HG03575 (cell line): Measurements from ENCODE around the gene ADTRP.

Source experiments
- ATAC-seq: cut with Tn5 transposase; IDR thresholded peaks from one replicate; pipeline ENCODE4 v1.9.1; 2021; ENCODE audit not compliant: unreplicated experiment, insufficient number of reproducible peaks, low FRiP score; ENCODE audit errors: extremely low read depth

Gene ADTRP

GRCh38 chr6:11763460-11764249, 14.9 kb downstream of the ADTRP start:
- ATAC-seq = no peak

DNA sequence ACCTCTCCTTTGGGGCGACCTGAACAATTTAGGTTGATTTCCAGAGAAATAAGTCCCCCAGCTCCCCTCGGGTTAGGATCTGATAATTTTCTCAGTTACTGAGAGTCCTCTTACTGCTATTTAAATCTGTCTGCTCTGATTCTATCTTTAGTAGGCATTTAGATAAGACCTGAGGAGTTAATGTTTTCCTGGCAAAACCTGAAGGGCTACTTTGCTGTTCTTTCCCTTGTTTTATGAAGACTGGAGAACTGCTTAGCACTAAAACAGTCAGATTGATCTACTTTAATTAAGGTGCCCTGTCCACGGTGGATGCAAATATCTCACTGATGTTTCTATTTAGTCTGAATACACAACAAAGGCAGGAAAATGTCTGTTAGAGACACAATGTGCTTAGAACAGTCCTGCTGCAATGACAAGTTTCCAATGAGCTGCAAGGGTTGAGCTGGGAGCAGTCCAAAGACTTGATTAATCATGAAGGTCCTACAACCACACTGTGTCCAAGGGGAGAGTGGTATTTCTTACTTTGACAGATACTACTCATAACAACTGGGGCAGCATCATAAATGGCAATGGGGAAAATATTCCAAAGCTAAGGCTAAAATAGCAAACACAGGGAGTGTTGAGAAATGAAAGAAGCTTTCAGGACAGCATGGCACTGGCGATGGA, 15.7 kb downstream of the ADTRP start:
- no peak for ATAC-seq

DNA sequence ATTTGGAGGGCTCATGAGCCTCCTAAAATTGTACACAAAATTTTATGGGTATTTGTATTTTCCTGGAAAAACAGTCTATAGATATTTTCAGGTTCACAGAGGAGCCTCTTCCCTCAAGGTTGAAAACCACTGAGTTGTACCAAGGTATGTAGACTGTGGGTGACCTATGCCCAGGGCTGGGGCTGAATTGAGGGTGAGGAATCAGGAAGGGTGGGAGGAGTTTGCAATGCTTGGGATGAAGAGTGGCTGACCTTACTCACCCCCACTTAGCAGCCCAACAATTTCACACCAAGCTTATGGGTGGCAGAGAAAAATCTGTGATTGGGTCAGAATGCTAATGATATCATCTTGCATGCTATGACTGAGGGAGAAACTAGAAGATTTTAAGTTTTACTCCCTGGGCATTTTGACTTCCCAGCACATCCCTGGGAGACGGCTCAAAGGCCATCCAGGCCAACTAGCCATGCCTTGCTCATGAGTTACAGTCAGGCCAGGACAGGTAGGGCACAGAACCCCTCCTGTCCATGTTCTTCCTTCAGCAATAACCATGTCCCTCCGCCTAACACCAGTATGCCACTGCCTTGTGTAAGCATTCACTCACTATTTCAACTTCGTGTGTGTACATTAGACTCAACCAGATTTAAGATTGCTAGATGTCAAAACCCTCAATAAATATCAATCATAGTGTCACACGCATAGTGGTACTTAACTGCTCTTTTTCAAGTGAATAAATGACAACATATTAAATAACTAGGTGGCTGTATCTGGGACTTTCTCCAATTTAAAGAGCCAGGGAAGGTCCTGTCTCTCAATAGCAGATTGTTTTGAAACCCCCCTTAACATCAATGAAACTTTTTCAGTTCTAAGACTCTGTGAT, 16.6 kb downstream of the ADTRP start:
- ATAC-seq = no peak

- no peak for ATAC-seq
These were observed 18.6 kb downstream of the ADTRP start for GRCh38 chr6:11760015-11760473.

GRCh38 chr6:11758878-11759277, 19.7 kb downstream of the ADTRP start:
- ATAC-seq = no peak

GRCh38 chr6:11756726-11757125, 21.9 kb downstream of the ADTRP start:
- no peak for ATAC-seq

DNA sequence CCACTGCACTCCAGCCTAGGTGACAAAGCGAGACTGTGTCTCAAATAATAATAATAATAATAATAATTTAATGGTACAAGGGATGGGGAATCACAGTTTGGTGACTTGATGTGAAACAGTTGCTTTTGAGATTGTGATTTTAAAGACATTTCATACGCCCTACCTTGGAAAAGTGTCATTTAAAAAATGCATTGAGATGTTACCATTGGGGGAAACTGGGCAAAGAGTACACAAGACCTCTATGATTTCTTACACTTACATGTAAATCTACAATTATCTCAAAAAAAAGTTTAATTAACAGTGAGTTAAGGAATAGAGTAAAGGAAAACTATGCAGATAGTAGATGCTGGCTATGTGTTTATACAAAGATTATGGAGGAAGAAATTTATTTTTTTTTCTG, 22.3 kb downstream of the ADTRP start:
- ATAC-seq = no peak

DNA sequence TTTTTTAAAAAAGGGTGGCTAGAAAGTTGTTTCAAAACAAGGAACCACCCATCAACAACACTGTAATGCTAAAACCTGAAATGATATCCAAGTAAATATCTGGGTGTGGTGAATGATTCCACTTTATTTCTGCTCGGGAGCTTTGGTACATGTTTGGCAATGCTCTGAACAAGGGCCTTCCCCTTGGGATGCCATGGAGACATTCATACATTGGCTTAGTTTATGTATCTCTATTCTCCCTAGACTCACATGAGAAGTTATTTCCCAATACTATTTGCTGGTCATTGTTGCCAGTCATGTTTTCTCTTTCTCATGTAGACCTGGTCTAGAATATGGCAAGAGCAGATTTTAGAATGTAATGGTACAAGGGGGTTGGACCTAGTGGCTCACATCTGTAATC, 22.9 kb downstream of the ADTRP start:
- no peak for ATAC-seq

GRCh38 chr6:11754625-11755271, 23.9 kb downstream of the ADTRP start:
- ATAC-seq = no peak

DNA sequence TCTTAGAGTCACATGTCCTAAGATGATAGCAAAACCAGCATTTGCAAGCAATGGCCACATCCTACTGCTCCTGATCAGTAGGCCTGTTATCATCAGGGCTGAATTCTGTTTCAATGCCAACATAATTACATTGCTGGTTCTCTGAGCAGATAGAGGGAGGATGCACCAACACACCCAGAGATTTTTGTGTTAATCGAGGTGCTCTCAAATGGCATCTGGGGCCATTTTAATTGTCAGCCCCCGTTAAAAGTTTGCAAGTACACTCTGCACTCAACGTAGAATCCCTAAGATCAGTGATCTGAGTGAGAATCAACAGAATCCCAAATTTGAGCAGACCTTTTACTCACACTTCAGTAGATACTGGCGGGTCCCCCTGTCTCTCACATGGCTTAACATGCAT, 24.8 kb downstream of the ADTRP start:
- no peak for ATAC-seq

DNA sequence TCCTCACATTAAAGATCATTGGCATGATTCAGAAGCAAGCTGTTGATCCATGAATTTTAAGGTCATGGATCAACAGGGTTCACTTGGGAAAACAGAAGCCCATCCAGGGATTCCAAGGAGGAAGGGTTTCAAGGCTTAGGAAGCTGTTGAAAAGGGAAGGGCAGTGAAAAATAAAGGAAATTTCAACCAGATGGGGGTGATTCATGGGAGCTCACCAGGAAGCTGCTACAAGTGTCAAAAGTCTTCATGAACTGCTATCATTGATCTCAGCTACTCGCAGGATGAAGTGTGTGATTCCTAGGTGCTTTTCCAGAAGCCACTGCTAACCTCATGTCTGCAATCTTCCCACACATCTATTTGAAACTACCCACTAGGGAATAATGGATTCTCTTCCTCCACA, 26.2 kb downstream of the ADTRP start:
- no peak for ATAC-seq

DNA sequence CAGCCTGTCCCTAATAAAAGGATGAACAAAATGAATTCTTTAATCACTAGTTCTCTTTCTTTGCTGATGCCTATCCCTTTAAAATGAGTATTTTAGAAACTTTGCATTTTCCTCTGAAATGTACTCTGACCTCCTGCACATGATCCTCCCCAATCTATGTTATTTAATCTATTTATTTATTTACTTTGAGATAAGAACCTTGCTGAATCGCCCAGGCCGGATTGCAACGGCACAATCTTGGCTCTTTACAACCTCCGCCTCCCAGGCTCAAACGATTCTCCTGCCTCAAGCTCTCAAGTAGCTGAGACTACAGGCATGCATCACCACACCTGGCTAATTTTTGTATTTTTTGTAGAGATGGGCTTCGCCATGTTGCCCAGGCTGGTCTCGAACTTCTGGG, 27.9 kb downstream of the ADTRP start:
- ATAC-seq = no peak

- no peak for ATAC-seq
These were observed 29.9 kb downstream of the ADTRP start for GRCh38 chr6:11748591-11749210.

- ATAC-seq = no peak
These were observed 31.6 kb downstream of the ADTRP start for GRCh38 chr6:11747021-11747420.

- no peak for ATAC-seq
These were observed 33.9 kb downstream of the ADTRP start for GRCh38 chr6:11744753-11745152.

- ATAC-seq = no peak
These were observed 34.5 kb downstream of the ADTRP start for GRCh38 chr6:11744101-11744500.

- no peak for ATAC-seq
These were observed 37.7 kb downstream of the ADTRP start for GRCh38 chr6:11740875-11741274.

DNA sequence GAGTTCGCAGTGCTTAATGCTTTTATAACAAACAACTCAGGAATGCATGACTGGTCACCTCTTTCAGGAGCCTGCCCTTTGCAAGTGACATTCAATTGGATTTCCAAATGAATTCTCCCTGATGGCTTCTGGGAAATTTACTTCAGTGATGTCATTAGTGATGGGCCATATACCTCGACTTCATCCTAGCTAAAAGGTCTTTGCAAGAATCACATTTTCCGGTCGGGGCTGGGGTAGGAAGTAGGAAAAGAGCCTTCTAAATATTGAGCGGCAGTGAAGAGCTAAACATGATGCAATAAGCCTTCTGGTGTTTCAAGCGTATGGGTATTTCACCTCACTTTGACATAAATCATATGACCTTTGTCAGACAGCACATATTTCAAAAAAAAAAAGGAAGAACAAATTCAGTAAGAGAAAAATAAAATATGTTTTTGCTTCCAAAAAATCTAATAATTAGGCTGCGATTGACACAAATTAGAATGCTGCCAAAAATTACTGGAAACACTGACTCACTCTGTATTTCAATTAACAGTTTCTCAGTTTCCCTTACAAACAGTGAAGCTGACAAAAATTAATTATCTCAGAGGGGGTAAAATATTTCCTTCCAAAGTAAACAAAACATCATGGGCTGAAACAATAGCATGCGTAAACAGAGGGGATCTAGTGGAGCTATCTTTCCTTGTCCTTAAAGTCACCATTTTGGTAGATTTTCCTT, 39.8 kb downstream of the ADTRP start:
- no peak for ATAC-seq
